GM23338 (cell line): ENCODE results near the gene MAPK4. TPM values are rescaled to one million over a fixed set of nuclear protein-coding genes. Genes with fewer than 3 reads are reported as not detected.
"Not testable (repeated sequence)": the region's sequence is repeated elsewhere in the genome, so short reads cannot be mapped to it uniquely, and the experiment has no call there.

Experiments used
- ATAC-seq: fragments of 200-7000 bp; cut with Tn5 transposase; 3 replicates; pipeline ENCODE4 v1.9.1; 2020
- DNase-seq: peaks from one replicate; pipeline ENCODE4 v3.0.0-alpha.2; 2015; ENCODE audit warnings: low spot score
- H2AFZ ChIP-seq: fragments of 200-600 bp; sonication (generic); 2 replicates; pipeline ENCODE4 v1.8.0; 2016; ENCODE audit warnings: antibody characterized with exemption, mild to moderate bottlenecking, moderate library complexity
- H3F3A ChIP-seq: fragments of 200-600 bp; sonication (generic); replicated peaks from 2 replicates; pipeline ENCODE4 v1.8.0; 2017; ENCODE audit warnings: antibody characterized with exemption, mixed run types, low read depth
- H3K27ac ChIP-seq: fragments of 200-600 bp; sonication (generic); 2 replicates; pipeline ENCODE4 v1.6.1; 2016; ENCODE audit warnings: low read depth
- H3K27me3 ChIP-seq: fragments of 200-600 bp; sonication (generic); 2 replicates; pipeline ENCODE4 v1.8.0; 2016; ENCODE audit warnings: mild to moderate bottlenecking, mixed run types, moderate library complexity; ENCODE audit not compliant: insufficient read depth
- H3K36me3 ChIP-seq: fragments of 200-600 bp; sonication (generic); 2 replicates; pipeline ENCODE4 v1.8.0; 2016; ENCODE audit warnings: mild to moderate bottlenecking; ENCODE audit not compliant: insufficient read depth
- H3K4me1 ChIP-seq: fragments of 200-600 bp; sonication (generic); 2 replicates; pipeline ENCODE4 v1.8.0; 2016; ENCODE audit warnings: mild to moderate bottlenecking, moderate library complexity; ENCODE audit not compliant: insufficient read depth
- H3K4me2 ChIP-seq: fragments of 200-600 bp; sonication (generic); 2 replicates; pipeline ENCODE4 v1.7.1; 2017; ENCODE audit warnings: mixed run types
- H3K4me3 ChIP-seq: fragments of 200-600 bp; sonication (generic); 2 replicates; pipeline ENCODE4 v1.6.1; 2016; ENCODE audit warnings: mixed run types
- H3K79me2 ChIP-seq: fragments of 200-600 bp; sonication (generic); replicated peaks from 2 replicates; pipeline ENCODE4 v1.8.0; 2017; ENCODE audit warnings: mild to moderate bottlenecking; ENCODE audit not compliant: insufficient read depth
- H3K9me2 ChIP-seq: fragments of 200-600 bp; sonication (generic); 2 replicates; pipeline ENCODE4 v1.8.0; 2017; ENCODE audit not compliant: insufficient read depth
- H4K20me1 ChIP-seq: fragments of 200-600 bp; sonication (generic); replicated peaks from 2 replicates; pipeline ENCODE4 v1.8.0; 2017; ENCODE audit warnings: mild to moderate bottlenecking; ENCODE audit not compliant: insufficient read depth
- H3K27ac Mint-ChIP-seq: 2 replicates; pipeline ENCODE4 v1.8.0; 2020; ENCODE audit warnings: inconsistent platforms, mild to moderate bottlenecking, moderate library complexity, mixed read lengths
- H3K27me3 Mint-ChIP-seq: 3 replicates; pipeline ENCODE4 v1.8.0; 2022; ENCODE audit warnings: low read depth, mild to moderate bottlenecking, moderate library complexity, mixed read lengths, inconsistent platforms; ENCODE audit not compliant: insufficient read depth, poor library complexity
- H3K36me3 Mint-ChIP-seq: 3 replicates; pipeline ENCODE4 v1.8.0; 2021; ENCODE audit warnings: low read depth, mild to moderate bottlenecking, inconsistent platforms, moderate library complexity, mixed read lengths
- H3K4me1 Mint-ChIP-seq: 3 replicates; pipeline ENCODE4 v1.8.0; 2020; ENCODE audit warnings: mild to moderate bottlenecking, inconsistent platforms, mixed read lengths
- H3K4me3 Mint-ChIP-seq: 3 replicates; pipeline ENCODE4 v1.8.0; 2021; ENCODE audit warnings: moderate library complexity, mild to moderate bottlenecking, inconsistent platforms, mixed read lengths
- H3K9me3 Mint-ChIP-seq: 3 replicates; pipeline ENCODE4 v1.8.0; 2020; ENCODE audit warnings: moderate library complexity, mild to moderate bottlenecking, inconsistent platforms, mixed read lengths
- ETS1 ChIP-seq: IDR thresholded peaks from 2 replicates; pipeline ENCODE4 v1.6.1; 2016; ENCODE audit warnings: antibody characterized with exemption
- EZH2phosphoT487 ChIP-seq: fragments of 200-600 bp; sonication (generic); IDR thresholded peaks from one replicate; pipeline ENCODE4 v1.8.1; 2018; ENCODE audit warnings: antibody characterized with exemption; ENCODE audit not compliant: unreplicated experiment
- JUNB ChIP-seq: IDR thresholded peaks from one replicate; pipeline ENCODE4 v1.6.1; 2016; ENCODE audit warnings: antibody characterized with exemption; ENCODE audit not compliant: unreplicated experiment
- POLR2AphosphoS5 ChIP-seq: IDR thresholded peaks from 2 replicates; pipeline ENCODE4 v1.6.1; 2016; ENCODE audit warnings: antibody characterized with exemption, low read depth
- polyA plus RNA-seq: library from polyadenylated mRNA; unstranded; fragments of >200 nt; fragmentation: Nextera tagmentation; extraction: Ambion mirVana; gene quantifications from 2 replicates; pipeline ENCODE4 v1.2.1, GENCODE V29; 2016
- total RNA-seq: library from RNA; depleted of rRNA; stranded (reverse); fragments of >200 nt; shearing (Covaris generic); gene quantifications from 2 replicates; pipeline ENCODE4 v1.2.3, GENCODE V29; 2014; rRNA removed

MAPK4 gene
- total and polyA plus RNA-seq, 2 experiments from 2014 or later: 1.3 to 4.4 TPM

GRCh38 chr18:50776383-50776782 is 216.5 kb downstream of the MAPK4 start:
- Mint-ChIP-seq H3K36me3 (no peaks in the 10 kb centered on the region), H3K4me1 (peaks cover 8% of the 10 kb centered on the region), H3K4me3 (no peak overlapping the region), H3K9me3 (no peaks in the 10 kb centered on the region), H3K27me3 (no peaks in the 10 kb centered on the region), H3K27ac (no peak overlapping the region)
- Histone ChIP-seq H3K4me3 (no peak overlapping the region), H3K36me3 (no peaks in the 10 kb centered on the region), H2AFZ (peak overlapping the region; percentile 53), H3F3A (no peaks in the 10 kb centered on the region), H3K4me1 (no peaks in the 10 kb centered on the region; the same call in 1 of the 2 replicates), H3K4me2 (no peak overlapping the region), H3K79me2 (no peaks in the 10 kb centered on the region), H4K20me1 (no peaks in the 10 kb centered on the region), H3K27ac (no peak overlapping the region), H3K9me2 (peaks cover 10% of the 10 kb centered on the region; the same call in 1 of the 2 replicates), H3K27me3 (no peaks in the 10 kb centered on the region)
- DNase-seq: no peak
- peak; percentile 70 for ATAC-seq
- TF ChIP-seq EZH2phosphoT487 (no peak), JUNB (no peak), ETS1 (no peak), POLR2AphosphoS5 (no peak)

GRCh38 chr18:50779021-50779420 is 219.1 kb downstream of the MAPK4 start:
- not testable (repeated sequence) for H3K27me3 Mint-ChIP-seq, H3K27ac Mint-ChIP-seq, H3K9me3 Mint-ChIP-seq, H3K4me3 ChIP-seq, H3K27ac ChIP-seq, H3K4me1 Mint-ChIP-seq, H3K4me1 ChIP-seq, H3F3A ChIP-seq, H4K20me1 ChIP-seq, H3K79me2 ChIP-seq, H3K9me2 ChIP-seq, H3K4me3 Mint-ChIP-seq, H3K36me3 Mint-ChIP-seq, ATAC-seq, H3K27me3 ChIP-seq, H3K36me3 ChIP-seq, DNase-seq, H3K4me2 ChIP-seq
- H2AFZ ChIP-seq: 0 out of 2 replicates have a peak overlapping the region, but pooled peaks have one; percentile 69

Other genes with a start within 250 kb of the MAPK4 start
- 25.1 and 25.7 TPM in 2 replicates for gene SKA1, start 185.0 kb upstream of the MAPK4 start, total RNA-seq
- gene SKA1, start 185.0 kb upstream of the MAPK4 start, polyA plus RNA-seq: 14.2 and 14.7 TPM in 2 replicates